ENCODE measurements around the gene NCF2. TPM values are rescaled to one million over a fixed set of nuclear protein-coding genes. Genes with fewer than 3 reads are reported as not detected.

Gene NCF2
- total and polyA plus RNA-seq, 2 donors (not counting 3 experiments of a cell fraction or from before 2014, with no cell fraction given), result 0.03 TPM; not detected in 1

- TF ChIP-seq POLR2A (IDR thresholded peaks at IDR 0.05; ENCODE audit: low read depth, low read length), result no peak
- TF ChIP-seq JUN (IDR thresholded peaks at IDR 0.05; ENCODE audit: borderline replicate concordance, insufficient read depth, insufficient read length, low read depth), result no peak
- no peak for TF ChIP-seq CTCF (IDR thresholded peaks at IDR 0.05; ENCODE audit: extremely low read depth in 1 of 2, insufficient read depth in 1 of 2, low read depth in 1 of 2, low read length in 2 of 2)
- TF ChIP-seq FOS (IDR thresholded peaks at IDR 0.05; ENCODE audit: borderline replicate concordance, insufficient read depth, low read length), result no peak
- no peak for TF ChIP-seq GATA2 (IDR thresholded peaks at IDR 0.05; ENCODE audit: insufficient read depth, insufficient read length, low read depth, low read length)
- TF ChIP-seq POLR2AphosphoS5 (IDR thresholded peaks at IDR 0.05; ENCODE audit: insufficient read depth, low read depth, low read length), result no peak
- no peak for TF ChIP-seq MYC (IDR thresholded peaks at IDR 0.05; ENCODE audit: low read depth, low read length)
- TF ChIP-seq EZH2 (IDR thresholded peaks at IDR 0.05; ENCODE audit: borderline replicate concordance, low read depth, low read length, severe bottlenecking), result no peak
- TF ChIP-seq MAX (IDR thresholded peaks at IDR 0.05; ENCODE audit: insufficient read depth, insufficient read length), result no peak
- Histone ChIP-seq H3K27ac (ENCODE audit: insufficient read depth, low read depth, low read length) (no peak overlapping the region), H3K4me1 (ENCODE audit: control insufficient read depth, extremely low read depth, insufficient read depth, low read length) (no peaks in the 10 kb centered on the region), H3K9me1 (replicated peaks; ENCODE audit: control insufficient read depth, extremely low read depth, insufficient read depth, low read length) (no peaks in the 10 kb centered on the region), H3K9me3 (replicated peaks; ENCODE audit: control insufficient read depth, insufficient read depth, low read length) (no peaks in the 10 kb centered on the region), H3K79me2 (ENCODE audit: control insufficient read depth, insufficient read depth, low read length) (no peaks in the 10 kb centered on the region), H2AFZ (ENCODE audit: low read depth, low read length) (no peak overlapping the region), H3K4me2 (ENCODE audit: insufficient read depth, low read length) (no peak overlapping the region), H3K27me3 (ENCODE audit: control insufficient read depth in 2 of 2, insufficient read depth in 2 of 2, low read length in 2 of 2) (no peaks in the 10 kb centered on the region), H3K4me3 (replicated peaks in 1 of 3; ENCODE audit: insufficient read depth in 1 of 3, low read depth in 1 of 3, low read length in 3 of 3) (no peak overlapping the region), H3K9ac (replicated peaks; ENCODE audit: extremely low read depth, insufficient read depth, low read length) (no peak overlapping the region), H3K36me3 (ENCODE audit: control insufficient read depth in 2 of 2, extremely low read depth in 1 of 2, insufficient read depth in 2 of 2, low read length in 2 of 2) (no peaks in the 10 kb centered on the region), H4K20me1 (replicated peaks; ENCODE audit: control insufficient read depth, extremely low read depth, insufficient read depth, low read length) (no peaks in the 10 kb centered on the region)
- DNase-seq (ENCODE audit: low read depth, low spot score), result no peak
- CTCF ChIA-PET, result no interaction called here
- BruUV-seq (replicated peaks), result no TSS peak
- dilution Hi-C loops (cut with MboI; ENCODE audit: extremely low pct_ligation_motif_present, low sequenced_read_pairs) (no loop called here), intact Hi-C loops (cut with micrococcal nuclease) (no loop called here)
- POLR2A ChIA-PET, result no interaction called here
- no peak for FAIRE-seq
These were observed 12.3 kb upstream of the NCF2 start for GRCh38 chr1:183602510-183602909.

All from endothelial cell of umbilical vein (primary cell).